HCT116 (cell line): ENCODE measurements around the gene ADAMTS4.

ENCODE experiments used
- CBX3 ChIP-seq: IDR thresholded peaks from 2 replicates; pipeline ENCODE4 v1.6.1; 2012; ENCODE audit warnings: low read depth
- ELF1 ChIP-seq: IDR thresholded peaks from 2 replicates; pipeline ENCODE4 v1.6.1; 2012; ENCODE audit warnings: low read depth, borderline replicate concordance
- EZH2 ChIP-seq: fragments of 200-600 bp; sonication (generic); IDR thresholded peaks from 2 replicates; pipeline ENCODE4 v1.6.1; 2017; ENCODE audit warnings: antibody characterized with exemption, mixed run types
- POLR2A ChIP-seq: IDR thresholded peaks from 2 replicates; pipeline ENCODE4 v1.7.0; 2011; ENCODE audit warnings: borderline replicate concordance; ENCODE audit not compliant: insufficient read depth, insufficient read length; ENCODE audit errors: extremely low read depth
- POLR2AphosphoS5 ChIP-seq: IDR thresholded peaks from 2 replicates; pipeline ENCODE4 v1.6.1; 2011; ENCODE audit warnings: mild to moderate bottlenecking, low read depth, low read length, moderate library complexity
- RAD21 ChIP-seq: IDR thresholded peaks from 2 replicates; pipeline ENCODE4 v1.6.1; 2012; ENCODE audit warnings: low read depth, mild to moderate bottlenecking
- SIN3A ChIP-seq: IDR thresholded peaks from 2 replicates; pipeline ENCODE4 v1.6.1; 2012; ENCODE audit warnings: low read depth
- SRF ChIP-seq: IDR thresholded peaks from 2 replicates; pipeline ENCODE4 v1.6.1; 2012; ENCODE audit warnings: low read depth
- ZNF274 ChIP-seq: fragments of 200-500 bp; sonication (Bioruptor generic); IDR thresholded peaks from 2 replicates; pipeline ENCODE4 v1.6.1; 2014; ENCODE audit warnings: mild to moderate bottlenecking, low read depth, low read length, inconsistent platforms
- TF ChIP-seq, protein P1 (sequence below), 3 experiments: fragments of 200-600 bp in 1 of 3; sonication (generic) in 1 of 3; IDR thresholded peaks in 2 of 3; conservative IDR thresholded peaks in 1 of 3; 2 replicates each; pipeline ENCODE4 v1.5.1; 2012 to 2017; ENCODE audit warnings: low read depth in 2 of 3, low read length in 2 of 3, antibody characterized with exemption in 1 of 3, borderline replicate concordance in 1 of 3, control low read depth in 1 of 3, mild to moderate bottlenecking in 1 of 3, mixed read lengths in 1 of 3, mixed run types in 1 of 3, moderate library complexity in 1 of 3; ENCODE audit not compliant: insufficient read depth in 1 of 3
- TF ChIP-seq, protein P2 (sequence below): IDR thresholded peaks from 2 replicates; pipeline ENCODE4 v1.6.1; 2011; ENCODE audit warnings: mild to moderate bottlenecking, low read length, moderate library complexity; ENCODE audit not compliant: insufficient replicate concordance; ENCODE audit errors: extremely low read depth
- TF ChIP-seq, protein P3 (sequence below): IDR thresholded peaks from 2 replicates; pipeline ENCODE4 v1.6.1; 2012
- TF ChIP-seq, protein P4 (sequence below): IDR thresholded peaks from 2 replicates; pipeline ENCODE4 v1.6.1; 2012

DNA sequence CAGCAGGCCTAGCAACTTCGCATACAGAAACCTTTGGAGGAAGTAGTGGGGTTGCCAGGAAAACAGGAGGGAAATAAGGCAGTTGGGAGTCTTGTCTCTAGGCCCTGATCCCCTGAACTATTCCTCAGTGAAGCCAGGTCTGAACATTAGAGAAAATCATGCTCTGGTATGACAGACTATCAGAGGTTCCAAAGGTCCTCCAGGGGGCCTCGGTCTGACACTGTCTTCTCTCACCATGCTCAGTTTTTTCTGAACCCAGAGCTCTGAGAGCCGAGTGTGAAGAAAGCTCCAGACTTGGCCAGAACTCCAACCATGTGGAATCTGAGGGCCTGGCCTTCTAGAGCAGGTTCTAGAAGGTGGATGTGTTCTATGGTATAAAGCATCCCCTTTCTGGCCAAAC lies 31.0 kb upstream of the ADAMTS4 start:
- TF ChIP-seq POLR2A (no peak), POLR2AphosphoS5 (no peak), CBX3 (no peak), RAD21 (peak; percentile 33; the same call in 1 of the 2 replicates), SRF (no peak), ELF1 (no peak), EZH2 (no peak), ZNF274 (no peak), SIN3A (no peak)
- TF ChIP-seq, protein P1, sequence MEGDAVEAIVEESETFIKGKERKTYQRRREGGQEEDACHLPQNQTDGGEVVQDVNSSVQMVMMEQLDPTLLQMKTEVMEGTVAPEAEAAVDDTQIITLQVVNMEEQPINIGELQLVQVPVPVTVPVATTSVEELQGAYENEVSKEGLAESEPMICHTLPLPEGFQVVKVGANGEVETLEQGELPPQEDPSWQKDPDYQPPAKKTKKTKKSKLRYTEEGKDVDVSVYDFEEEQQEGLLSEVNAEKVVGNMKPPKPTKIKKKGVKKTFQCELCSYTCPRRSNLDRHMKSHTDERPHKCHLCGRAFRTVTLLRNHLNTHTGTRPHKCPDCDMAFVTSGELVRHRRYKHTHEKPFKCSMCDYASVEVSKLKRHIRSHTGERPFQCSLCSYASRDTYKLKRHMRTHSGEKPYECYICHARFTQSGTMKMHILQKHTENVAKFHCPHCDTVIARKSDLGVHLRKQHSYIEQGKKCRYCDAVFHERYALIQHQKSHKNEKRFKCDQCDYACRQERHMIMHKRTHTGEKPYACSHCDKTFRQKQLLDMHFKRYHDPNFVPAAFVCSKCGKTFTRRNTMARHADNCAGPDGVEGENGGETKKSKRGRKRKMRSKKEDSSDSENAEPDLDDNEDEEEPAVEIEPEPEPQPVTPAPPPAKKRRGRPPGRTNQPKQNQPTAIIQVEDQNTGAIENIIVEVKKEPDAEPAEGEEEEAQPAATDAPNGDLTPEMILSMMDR (IDR thresholded peaks at IDR 0.05 in 2 of 3, conservative IDR thresholded peaks at IDR 0.05 in 1 of 3; ENCODE audit: borderline replicate concordance in 1 of 3, insufficient read depth in 1 of 3, low read depth in 2 of 3, low read length in 2 of 3), result peak; percentile 24 to 34 (median 27); a peak in 5 of 6 replicates
- TF ChIP-seq, protein P2, sequence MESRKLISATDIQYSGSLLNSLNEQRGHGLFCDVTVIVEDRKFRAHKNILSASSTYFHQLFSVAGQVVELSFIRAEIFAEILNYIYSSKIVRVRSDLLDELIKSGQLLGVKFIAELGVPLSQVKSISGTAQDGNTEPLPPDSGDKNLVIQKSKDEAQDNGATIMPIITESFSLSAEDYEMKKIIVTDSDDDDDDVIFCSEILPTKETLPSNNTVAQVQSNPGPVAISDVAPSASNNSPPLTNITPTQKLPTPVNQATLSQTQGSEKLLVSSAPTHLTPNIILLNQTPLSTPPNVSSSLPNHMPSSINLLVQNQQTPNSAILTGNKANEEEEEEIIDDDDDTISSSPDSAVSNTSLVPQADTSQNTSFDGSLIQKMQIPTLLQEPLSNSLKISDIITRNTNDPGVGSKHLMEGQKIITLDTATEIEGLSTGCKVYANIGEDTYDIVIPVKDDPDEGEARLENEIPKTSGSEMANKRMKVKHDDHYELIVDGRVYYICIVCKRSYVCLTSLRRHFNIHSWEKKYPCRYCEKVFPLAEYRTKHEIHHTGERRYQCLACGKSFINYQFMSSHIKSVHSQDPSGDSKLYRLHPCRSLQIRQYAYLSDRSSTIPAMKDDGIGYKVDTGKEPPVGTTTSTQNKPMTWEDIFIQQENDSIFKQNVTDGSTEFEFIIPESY, result no peak
- TF ChIP-seq, protein P3, sequence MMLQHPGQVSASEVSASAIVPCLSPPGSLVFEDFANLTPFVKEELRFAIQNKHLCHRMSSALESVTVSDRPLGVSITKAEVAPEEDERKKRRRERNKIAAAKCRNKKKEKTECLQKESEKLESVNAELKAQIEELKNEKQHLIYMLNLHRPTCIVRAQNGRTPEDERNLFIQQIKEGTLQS, result no peak
- TF ChIP-seq, protein P4, sequence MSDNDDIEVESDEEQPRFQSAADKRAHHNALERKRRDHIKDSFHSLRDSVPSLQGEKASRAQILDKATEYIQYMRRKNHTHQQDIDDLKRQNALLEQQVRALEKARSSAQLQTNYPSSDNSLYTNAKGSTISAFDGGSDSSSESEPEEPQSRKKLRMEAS, result no peak
